ENCODE measurements around the gene POGZ. TPM values are rescaled to one million over a fixed set of nuclear protein-coding genes. Genes with fewer than 3 reads are reported as not detected.
"Not testable (repeated sequence)": the region's sequence is repeated elsewhere in the genome, so short reads cannot be mapped to it uniquely, and the experiment has no call there.

POGZ gene
- total RNA-seq, 4 donors from 2014 or later = 14.1 to 20.2 (median 15.1) TPM

GRCh38 chr1:151447696-151448095, 11.6 kb downstream of the POGZ start:
- H3K9me3 ChIP-seq = no peaks in the 10 kb centered on the region
- TF ChIP-seq POLR2A (IDR thresholded peaks at IDR 0.05) (no peak), CTCF (IDR thresholded peaks at IDR 0.05 in 4 of 5, conservative IDR thresholded peaks at IDR 0.05 in 1 of 5) (no peak)
- H3K36me3 ChIP-seq = no peaks in the 10 kb centered on the region
- in situ Hi-C loops (cut with MboI; ENCODE audit: low sequenced_read_pairs in 4 of 4) = loop anchor here (10.0 to 25.0 kb wide), 3 partner anchors 90 to 290 kb away; partner anchors contain the start of gene TUFT1 (in 1 of the 4)
- ATAC-seq = no peak
- peaks cover 24 to 36% of the 10 kb centered on the region in 2 donors for H3K4me1 ChIP-seq
- no peak overlapping the region for H3K4me3 ChIP-seq
- no peak overlapping the region for H3K27ac ChIP-seq
- no peak for DNase-seq
- intact Hi-C loops (cut with DNase I; ENCODE audit: low total_unique reads) = loop anchor here (1.0 kb wide), 1 partner anchor 10 kb away; no protein-coding TSS in a partner anchor
- no peaks in the 10 kb centered on the region for H3K27me3 ChIP-seq

- intact Hi-C loops (cut with DNase I; ENCODE audit: low total_unique reads) = loop anchor here (1.0 to 5.0 kb wide), 4 partner anchors 68 to 392 kb away; partner anchors contain the start of genes CGN and TUFT1
- ATAC-seq (no peak), DNase-seq (no peak)
- Histone ChIP-seq H3K27me3 (no peaks in the 10 kb centered on the region), H3K36me3 (no peaks in the 10 kb centered on the region), H3K9me3 (no peaks in the 10 kb centered on the region), H3K4me1 (peaks cover 27 to 50% of the 10 kb centered on the region in 2 donors), H3K27ac (peak overlapping the region; percentile 2 to 56 (median 28)), H3K4me3 (no peak overlapping the region)
- in situ Hi-C loops (cut with MboI; ENCODE audit: low sequenced_read_pairs in 4 of 4) = loop anchor here (10.0 to 25.0 kb wide), 3 partner anchors 93 to 293 kb away; partner anchors contain the start of gene TUFT1 (in 1 of the 4)
- TF ChIP-seq CTCF (IDR thresholded peaks at IDR 0.05 in 4 of 5, conservative IDR thresholded peaks at IDR 0.05 in 1 of 5) = no peak
- no peak for TF ChIP-seq POLR2A (IDR thresholded peaks at IDR 0.05)
Measured at GRCh38 chr1:151444783-151445177, 14.5 kb downstream of the POGZ start.

DNA sequence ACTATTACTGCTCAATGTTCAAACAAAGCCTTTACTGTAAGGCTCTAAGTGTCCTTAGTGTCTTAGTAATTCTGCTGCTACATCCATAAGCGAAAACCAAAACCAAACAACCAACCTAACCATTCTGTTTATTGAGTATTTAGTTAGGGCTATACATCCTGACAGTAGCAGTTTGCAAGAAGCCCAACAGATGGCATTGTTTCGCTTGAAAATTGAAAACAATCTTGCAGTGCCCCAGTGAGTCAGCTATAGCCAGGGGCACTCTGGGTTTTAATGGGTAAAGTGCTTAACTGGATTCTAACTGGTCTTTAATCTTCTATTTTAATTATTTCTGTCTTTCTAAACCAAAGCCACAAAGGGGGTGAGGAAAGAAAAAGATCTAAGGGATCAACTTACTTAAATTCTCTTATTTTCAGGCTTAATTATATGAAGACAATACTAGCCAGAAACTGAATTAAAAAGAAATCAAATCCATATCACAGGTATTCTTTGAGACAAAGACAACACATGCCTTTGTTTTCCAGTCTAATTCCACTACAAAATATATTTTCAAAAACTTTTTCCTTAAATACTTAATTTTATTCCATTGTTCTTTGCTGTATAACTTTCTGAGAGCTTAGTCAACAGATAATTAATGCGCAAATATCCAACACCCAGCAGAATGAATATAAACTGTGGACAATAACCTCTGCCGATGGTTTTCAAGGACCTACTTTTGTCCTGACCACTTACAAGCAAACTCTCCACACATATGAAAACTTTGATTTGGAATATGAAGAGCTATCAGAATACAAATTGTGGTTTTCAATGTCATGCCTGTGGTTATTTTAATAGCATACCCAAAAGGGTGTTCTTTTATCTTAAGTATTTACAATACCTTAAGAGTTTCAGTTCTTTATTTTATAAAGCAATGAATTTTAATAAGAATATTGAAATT, 15.2 kb downstream of the POGZ start:
- peak; percentile 18 to 56 for DNase-seq
- H3K36me3 ChIP-seq = no peaks in the 10 kb centered on the region
- no peaks in the 10 kb centered on the region for H3K9me3 ChIP-seq
- ATAC-seq = peak; percentile 89 to 94
- H3K27ac ChIP-seq = peak overlapping the region; percentile 19 to 63 (median 46)
- H3K27me3 ChIP-seq = no peaks in the 10 kb centered on the region
- intact Hi-C loops (cut with DNase I; ENCODE audit: low total_unique reads) (loop anchor here (1.0 to 5.0 kb wide), 5 partner anchors 68 to 393 kb away; partner anchors contain the start of genes CGN and TUFT1), in situ Hi-C loops (cut with MboI; ENCODE audit: low sequenced_read_pairs in 4 of 4) (loop anchor here (10.0 to 25.0 kb wide), 3 partner anchors 93 to 293 kb away; partner anchors contain the start of gene TUFT1 (in 1 of the 4))
- H3K4me1 ChIP-seq = peaks cover 33 to 56% of the 10 kb centered on the region in 2 donors
- H3K4me3 ChIP-seq = no peak overlapping the region
- TF ChIP-seq POLR2A (IDR thresholded peaks at IDR 0.05) (no peak), CTCF (IDR thresholded peaks at IDR 0.05 in 4 of 5, conservative IDR thresholded peaks at IDR 0.05 in 1 of 5) (peak; percentile 45 to 79 (median 57))

DNA sequence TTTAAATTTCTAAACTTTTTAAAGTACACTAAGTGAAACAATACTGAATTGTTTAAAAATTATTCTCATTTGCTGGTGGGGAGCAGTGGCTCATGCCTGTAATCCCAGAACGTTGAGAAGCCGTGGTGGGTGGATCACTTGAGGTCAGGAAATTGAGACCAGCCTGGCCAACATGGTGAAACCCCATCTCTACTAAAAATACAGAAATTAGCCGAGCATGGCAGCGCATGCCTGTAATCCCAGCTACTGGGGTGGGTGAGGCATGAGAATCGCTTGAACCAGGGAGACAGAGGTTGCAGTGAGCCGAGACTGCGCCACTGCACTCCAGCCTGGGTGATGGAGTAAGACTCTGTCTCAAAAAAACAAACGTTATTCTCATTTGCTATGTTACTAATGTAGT, 21.9 kb downstream of the POGZ start:
- intact Hi-C loops (cut with DNase I; ENCODE audit: low total_unique reads); H3K36me3 ChIP-seq; DNase-seq; H3K9me3 ChIP-seq; H3K4me3 ChIP-seq; H3K27me3 ChIP-seq: not testable (repeated sequence)
- ATAC-seq = peak in 1 of 2 donors; percentile 32
- peak overlapping the region in 2 of 4 donors; percentile 8 to 20 for H3K27ac ChIP-seq
- H3K4me1 ChIP-seq = peaks cover 23 to 28% of the 10 kb centered on the region in 2 donors
- in situ Hi-C loops (cut with MboI; ENCODE audit: low sequenced_read_pairs in 4 of 4) = loop anchor here in 3 of 4 donors (25.0 kb wide), 2 partner anchors 100 to 300 kb away; partner anchors contain the start of gene TUFT1 (in 1 of the 3)

GRCh38 chr1:151436985-151437384, 22.3 kb downstream of the POGZ start:
- in situ Hi-C loops (cut with MboI; ENCODE audit: low sequenced_read_pairs in 4 of 4) = loop anchor here in 3 of 4 donors (25.0 kb wide), 2 partner anchors 100 to 300 kb away; partner anchors contain the start of gene TUFT1 (in 1 of the 3)

More at GRCh38 chr1:151436985-151437384, 22.3 kb downstream of the POGZ start:
- Histone ChIP-seq H3K36me3 (no peaks in the 10 kb centered on the region), H3K4me3 (no peak overlapping the region), H3K4me1 (peaks cover 23 to 28% of the 10 kb centered on the region in 2 donors), H3K9me3 (no peaks in the 10 kb centered on the region), H3K27ac (peak overlapping the region in 1 of 4 donors; percentile 20), H3K27me3 (no peaks in the 10 kb centered on the region)
- no peak for TF ChIP-seq POLR2A (IDR thresholded peaks at IDR 0.05)
- TF ChIP-seq CTCF (IDR thresholded peaks at IDR 0.05 in 4 of 5, conservative IDR thresholded peaks at IDR 0.05 in 1 of 5) = no peak
- ATAC-seq (peak in 1 of 2 donors; percentile 38), DNase-seq (no peak)
- intact Hi-C loops (cut with DNase I; ENCODE audit: low total_unique reads) = no loop called here

Measured in gastrocnemius medialis (tissue), 4 donors.